NT2/D1 (cell line): ENCODE data around the gene HDHD3.
"Not testable (repeated sequence)": the region's sequence is repeated elsewhere in the genome, so short reads cannot be mapped to it uniquely, and the experiment has no call there.

Source experiments
- SUZ12 ChIP-seq: IDR thresholded peaks from 2 replicates; pipeline ENCODE4 v1.6.1; 2011; ENCODE audit not compliant: insufficient read length, insufficient read depth; ENCODE audit errors: extremely low read depth
- YY1 ChIP-seq: IDR thresholded peaks from 2 replicates; pipeline ENCODE4 v1.6.1; 2011; ENCODE audit not compliant: insufficient read length, insufficient read depth
- ZNF274 ChIP-seq: IDR thresholded peaks from 2 replicates; pipeline ENCODE4 v1.6.1; 2011; ENCODE audit warnings: mild to moderate bottlenecking, low read depth, low read length

GRCh38 chr9:113406353-113406752, 29.6 kb upstream of the HDHD3 start:
- TF ChIP-seq ZNF274, SUZ12, YY1: not testable (repeated sequence)
